SK-N-SH treated with all-trans-retinoic acid at 6 μM for 48 hours (cell line): ENCODE data around the gene ADAM22.

Experiments used
- ATAC-seq: fragments of 200-7000 bp; cut with Tn5 transposase; 3 replicates; pipeline ENCODE4 v1.9.1; 2020; ENCODE audit warnings: mild to moderate bottlenecking, moderate library complexity
- ARNTL ChIP-seq: fragments of 450-650 bp; formaldehyde crosslinking; IDR thresholded peaks from 2 replicates; pipeline ENCODE4 v1.5.0; 2020; ENCODE audit warnings: low read depth, mild to moderate bottlenecking, moderate library complexity, borderline replicate concordance
- BACH2 ChIP-seq: fragments of 250-450 bp; sonication (Bioruptor Pico); IDR thresholded peaks from 2 replicates; pipeline ENCODE4 v1.9.0; 2021; ENCODE audit warnings: mild to moderate bottlenecking, borderline replicate concordance
- CREB5 ChIP-seq: fragments of 250-450 bp; sonication (Bioruptor Pico); IDR thresholded peaks from 2 replicates; pipeline ENCODE4 v1.5.1; 2020; ENCODE audit warnings: low read depth, mild to moderate bottlenecking, moderate library complexity
- CSDC2 ChIP-seq: fragments of 250-450 bp; sonication (Bioruptor Pico); IDR thresholded peaks from 2 replicates; pipeline ENCODE4 v1.5.0; 2020; ENCODE audit warnings: mild to moderate bottlenecking, moderate library complexity
- CSRNP3 ChIP-seq: fragments of 250-450 bp; sonication (Bioruptor Pico); IDR thresholded peaks from 2 replicates; pipeline ENCODE4 v1.5.1; 2021; ENCODE audit warnings: mild to moderate bottlenecking, moderate library complexity
- ESRRG ChIP-seq: fragments of 250-450 bp; sonication (Bioruptor Pico); IDR thresholded peaks from 2 replicates; pipeline ENCODE4 v1.6.1; 2021; ENCODE audit warnings: mild to moderate bottlenecking
- GLIS3 ChIP-seq: fragments of 250-450 bp; sonication (Bioruptor Pico); IDR thresholded peaks from 2 replicates; pipeline ENCODE4 v1.5.0; 2020; ENCODE audit warnings: mild to moderate bottlenecking, moderate library complexity
- ISL1 ChIP-seq: fragments of 250-450 bp; sonication (Bioruptor Pico); IDR thresholded peaks from 2 replicates; pipeline ENCODE4 v2.1.2; 2022; ENCODE audit warnings: mild to moderate bottlenecking, moderate library complexity
- OSR1 ChIP-seq: fragments of 250-450 bp; sonication (Bioruptor Pico); IDR thresholded peaks from 2 replicates; pipeline ENCODE4 v1.8.0; 2022; ENCODE audit warnings: moderate library complexity, mild to moderate bottlenecking, inconsistent platforms
- PATZ1 ChIP-seq: fragments of 250-450 bp; sonication (Bioruptor Pico); IDR thresholded peaks from 2 replicates; pipeline ENCODE4 v1.8.0; 2020; ENCODE audit warnings: mild to moderate bottlenecking, moderate library complexity, borderline replicate concordance
- PPARA ChIP-seq: fragments of 250-450 bp; sonication (Bioruptor Pico); IDR thresholded peaks from 2 replicates; pipeline ENCODE4 v1.5.0; 2020; ENCODE audit warnings: mild to moderate bottlenecking, borderline replicate concordance
- RARB ChIP-seq: fragments of 250-450 bp; sonication (Bioruptor Pico); IDR thresholded peaks from 2 replicates; pipeline ENCODE4 v1.8.0; 2021; ENCODE audit warnings: mild to moderate bottlenecking, moderate library complexity
- SNAI2 ChIP-seq: fragments of 250-450 bp; sonication (Bioruptor Pico); IDR thresholded peaks from 2 replicates; pipeline ENCODE4 v1.5.0; 2020; ENCODE audit warnings: mild to moderate bottlenecking, moderate library complexity
- TCF4 ChIP-seq: fragments of 250-450 bp; sonication (Bioruptor Pico); IDR thresholded peaks from 2 replicates; pipeline ENCODE4 v1.8.0; 2021; ENCODE audit warnings: mild to moderate bottlenecking, moderate library complexity, borderline replicate concordance
- TOX ChIP-seq: fragments of 250-450 bp; sonication (Bioruptor Pico); IDR thresholded peaks from 2 replicates; pipeline ENCODE4 v1.8.0; 2021; ENCODE audit warnings: mild to moderate bottlenecking, moderate library complexity, borderline replicate concordance
- TSHZ2 ChIP-seq: fragments of 250-450 bp; sonication (Bioruptor Pico); IDR thresholded peaks from 2 replicates; pipeline ENCODE4 v1.5.0; 2020; ENCODE audit warnings: mild to moderate bottlenecking, moderate library complexity
- ZC3H10 ChIP-seq: fragments of 250-450 bp; sonication (Bioruptor Pico); IDR thresholded peaks from 2 replicates; pipeline ENCODE4 v1.5.1; 2021; ENCODE audit warnings: mild to moderate bottlenecking, moderate library complexity
- ZFP3 ChIP-seq: fragments of 250-450 bp; sonication (Bioruptor Pico); IDR thresholded peaks from 2 replicates; pipeline ENCODE4 v1.5.0; 2020; ENCODE audit warnings: mild to moderate bottlenecking, moderate library complexity
- ZFP30 ChIP-seq: fragments of 450-650 bp; formaldehyde crosslinking; IDR thresholded peaks from 2 replicates; pipeline ENCODE4 v1.5.0; 2022; ENCODE audit warnings: mild to moderate bottlenecking, moderate library complexity
- ZNF565 ChIP-seq: fragments of 450-650 bp; formaldehyde crosslinking; conservative IDR thresholded peaks from 2 replicates; pipeline ENCODE4 v1.5.0; 2020; ENCODE audit warnings: low read depth, mild to moderate bottlenecking, moderate library complexity
- ZNF70 ChIP-seq: fragments of 450-650 bp; formaldehyde crosslinking; IDR thresholded peaks from 2 replicates; pipeline ENCODE4 v1.5.0; 2020; ENCODE audit warnings: mild to moderate bottlenecking, moderate library complexity
- ZNF8 ChIP-seq: fragments of 450-650 bp; formaldehyde crosslinking; IDR thresholded peaks from 2 replicates; pipeline ENCODE4 v1.5.0; 2020; ENCODE audit warnings: mild to moderate bottlenecking, moderate library complexity
- TF ChIP-seq, protein P1 (sequence below): fragments of 250-450 bp; sonication (Bioruptor Pico); IDR thresholded peaks from 2 replicates; pipeline ENCODE4 v1.8.0; 2021; ENCODE audit warnings: low read depth, mild to moderate bottlenecking, moderate library complexity, borderline replicate concordance

Gene ADAM22

DNA sequence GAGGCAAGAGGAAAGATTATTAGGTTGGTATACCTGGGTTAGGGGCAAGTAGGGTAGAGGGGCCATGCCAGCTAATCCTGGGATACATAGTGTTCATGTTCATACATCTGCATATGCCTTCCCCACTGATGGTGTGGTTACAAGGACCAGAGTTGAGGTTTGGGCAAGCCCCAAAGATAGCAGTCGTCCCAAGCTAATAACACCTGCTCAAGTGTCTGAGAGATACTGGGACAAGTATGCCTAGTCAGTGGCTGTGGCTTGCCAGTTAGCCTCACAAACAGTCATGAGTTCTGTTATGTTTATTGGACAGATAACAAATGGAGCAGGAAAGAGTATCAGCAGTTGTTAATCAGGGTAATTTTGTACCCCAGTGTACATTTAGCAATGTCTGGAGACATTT, 139.6 kb downstream of the ADAM22 start:
- TF ChIP-seq ZC3H10 (CRISPR knock-in tag) (no peak), TOX (no peak), CSRNP3 (CRISPR knock-in tag) (no peak), ZNF70 (CRISPR knock-in tag) (no peak), ISL1 (no peak), GLIS3 (CRISPR knock-in tag) (no peak), PPARA (CRISPR knock-in tag) (no peak), ZFP30 (CRISPR knock-in tag) (no peak), BACH2 (CRISPR knock-in tag) (no peak), ZNF8 (CRISPR knock-in tag) (no peak), SNAI2 (CRISPR knock-in tag) (no peak), OSR1 (no peak), TSHZ2 (CRISPR knock-in tag) (no peak), PATZ1 (CRISPR knock-in tag) (no peak), ZFP3 (CRISPR knock-in tag) (no peak)
- TF ChIP-seq, protein P1, sequence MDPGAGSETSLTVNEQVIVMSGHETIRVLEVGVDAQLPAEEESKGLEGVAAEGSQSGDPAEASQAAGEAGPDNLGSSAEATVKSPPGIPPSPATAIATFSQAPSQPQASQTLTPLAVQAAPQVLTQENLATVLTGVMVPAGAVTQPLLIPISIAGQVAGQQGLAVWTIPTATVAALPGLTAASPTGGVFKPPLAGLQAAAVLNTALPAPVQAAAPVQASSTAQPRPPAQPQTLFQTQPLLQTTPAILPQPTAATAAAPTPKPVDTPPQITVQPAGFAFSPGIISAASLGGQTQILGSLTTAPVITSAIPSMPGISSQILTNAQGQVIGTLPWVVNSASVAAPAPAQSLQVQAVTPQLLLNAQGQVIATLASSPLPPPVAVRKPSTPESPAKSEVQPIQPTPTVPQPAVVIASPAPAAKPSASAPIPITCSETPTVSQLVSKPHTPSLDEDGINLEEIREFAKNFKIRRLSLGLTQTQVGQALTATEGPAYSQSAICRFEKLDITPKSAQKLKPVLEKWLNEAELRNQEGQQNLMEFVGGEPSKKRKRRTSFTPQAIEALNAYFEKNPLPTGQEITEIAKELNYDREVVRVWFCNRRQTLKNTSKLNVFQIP (CRISPR knock-in tag): no peak
- TF ChIP-seq, all 23 proteins: peak for 0
- ATAC-seq: no peak

DNA sequence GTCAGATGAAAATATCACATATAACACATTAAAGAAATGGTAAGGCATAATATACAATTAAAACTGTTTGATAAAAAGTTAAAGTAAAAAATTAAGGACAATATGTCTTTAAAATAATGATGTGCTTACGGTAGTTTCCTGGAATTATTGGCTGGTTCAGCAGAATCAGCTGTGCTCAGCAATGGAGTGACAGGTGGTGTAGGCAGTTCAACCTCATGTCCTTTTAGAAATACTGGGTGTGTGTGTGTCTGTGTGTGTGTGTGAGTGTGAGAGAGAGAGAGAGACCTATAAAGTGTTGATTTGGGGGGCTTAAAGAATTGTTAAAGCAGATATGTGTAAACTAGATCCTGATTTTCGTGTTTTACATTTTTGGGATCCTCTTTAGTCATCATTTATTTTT, 141.2 kb downstream of the ADAM22 start:
- ATAC-seq: no peak
- TF ChIP-seq ARNTL: no peak
- no peak for TF ChIP-seq TOX
- TF ChIP-seq ZFP3 (CRISPR knock-in tag): no peak
- TF ChIP-seq ZC3H10 (CRISPR knock-in tag): no peak
- TF ChIP-seq ZNF8 (CRISPR knock-in tag): no peak
- TF ChIP-seq RARB (CRISPR knock-in tag): no peak
- no peak for TF ChIP-seq PPARA (CRISPR knock-in tag)
- no peak for TF ChIP-seq CSRNP3 (CRISPR knock-in tag)
- TF ChIP-seq ZNF70 (CRISPR knock-in tag): no peak
- no peak for TF ChIP-seq ZNF565 (CRISPR knock-in tag)
- TF ChIP-seq TSHZ2 (CRISPR knock-in tag): no peak
- no peak for TF ChIP-seq CSDC2 (CRISPR knock-in tag)
- no peak for TF ChIP-seq CREB5 (CRISPR knock-in tag)
- no peak for TF ChIP-seq ESRRG (CRISPR knock-in tag)
- TF ChIP-seq GLIS3 (CRISPR knock-in tag): no peak
- no peak for TF ChIP-seq TCF4 (CRISPR knock-in tag)
- TF ChIP-seq, protein P1 (CRISPR knock-in tag): no peak
